Cardiac fibroblast (primary cell): ENCODE data around the gene DENND6A.

Experiments used
- DNase-seq, 2 donors: peaks; one replicate each; pipeline versions ENCODE4 v3.0.0 to v3.0.0-alpha.2; 2010; ENCODE audit warnings: low read depth in 2 of 2
- H3K4me3 ChIP-seq, 2 donors: replicated peaks in 1 of 2; 1 replicate in 1 of 2; 2 replicates in 1 of 2; pipeline ENCODE4 v1.5.1; 2011; ENCODE audit warnings: low read depth in 2 of 2, low read length in 2 of 2, mild to moderate bottlenecking in 2 of 2, moderate library complexity in 1 of 2
- CTCF ChIP-seq: IDR thresholded peaks from one replicate; pipeline ENCODE4 v1.5.1; 2011; ENCODE audit warnings: low read depth, mild to moderate bottlenecking, low read length, inconsistent platforms

Gene DENND6A

GRCh38 chr3:57575966-57576626 lies 116.8 kb downstream of the DENND6A start:
- H3K4me3 ChIP-seq = no peak overlapping the region
- TF ChIP-seq CTCF = no peak
- no peak for DNase-seq
